ENCODE measurements around the gene MAB21L4. TPM values are rescaled to one million over a fixed set of nuclear protein-coding genes. Genes with fewer than 3 reads are reported as not detected.

The MAB21L4 gene
- total and polyA plus RNA-seq, 2 of the 8 experiments (the other 6 are each of a cell fraction or from before 2014, with no cell fraction given): 0.11 TPM; not detected in 1

GRCh38 chr2:240901986-240902614 lies 6.1 kb upstream of the MAB21L4 start:
- Histone ChIP-seq H3K4ac (replicated peaks; ENCODE audit: insufficient read length, low read depth, low read length) (no peak overlapping the region), H3K14ac (ENCODE audit: insufficient read length) (no peak overlapping the region), H2AK5ac (ENCODE audit: low read depth, low read length) (no peak overlapping the region), H3K23me2 (ENCODE audit: low read depth, low read length) (no peaks in the 10 kb centered on the region), H3K27ac (ENCODE audit: low read depth, low read length) (no peak overlapping the region; the same call in 1 of the 2 replicates), H3K9me3 (ENCODE audit: insufficient read depth in 2 of 2, low read depth in 1 of 2, low read length in 1 of 2) (peaks cover 0 to 3% of the 10 kb centered on the region in 2 experiments; a peak in 1 of 4 replicates), H3K4me2 (ENCODE audit: insufficient read depth in 1 of 2, low read depth in 2 of 2, low read length in 2 of 2) (no peak overlapping the region), H2BK5ac (ENCODE audit: low read depth, low read length) (no peak overlapping the region), H4K91ac (replicated peaks; ENCODE audit: insufficient read length, low read length) (no peak overlapping the region), H4K20me1 (replicated peaks in 1 of 2; ENCODE audit: control insufficient read depth in 1 of 2, insufficient read depth in 2 of 2, low read length in 2 of 2) (peaks cover 0 to 2% of the 10 kb centered on the region in 2 experiments), H3K36me3 (ENCODE audit: control insufficient read depth in 2 of 4, insufficient read depth in 4 of 4, low read length in 3 of 4) (no peaks in the 10 kb centered on the region), H3K23ac (ENCODE audit: insufficient read length) (no peak overlapping the region), H3K4me1 (replicated peaks in 1 of 4; ENCODE audit: control insufficient read depth in 3 of 4, insufficient read depth in 4 of 4, low read length in 3 of 4) (no peaks in the 10 kb centered on the region), H2AFZ (ENCODE audit: low read length) (no peak overlapping the region), H3K18ac (ENCODE audit: extremely low read depth, low read length) (no peak overlapping the region), H4K8ac (ENCODE audit: extremely low read depth, insufficient read depth, low read length) (0 out of 2 replicates have a peak overlapping the region, but pooled peaks have one; percentile 51), H2BK15ac (ENCODE audit: low read length) (no peak overlapping the region), H3K79me1 (ENCODE audit: low read depth, low read length) (no peaks in the 10 kb centered on the region), H3K56ac (replicated peaks; ENCODE audit: insufficient read length, low read depth, low read length) (no peak overlapping the region), H2BK12ac (ENCODE audit: low read depth, low read length) (no peak overlapping the region), H3K9ac (replicated peaks in 1 of 4; ENCODE audit: extremely low read depth in 1 of 4, low read depth in 3 of 4, low read length in 3 of 4) (no peak overlapping the region), H3K79me2 (ENCODE audit: control insufficient read depth in 1 of 2, insufficient read depth in 2 of 2, low read length in 2 of 2) (no peaks in the 10 kb centered on the region), H2BK120ac (replicated peaks; ENCODE audit: low read depth, low read length) (no peak overlapping the region), H3K4me3 (ENCODE audit: extremely low read depth in 1 of 4, insufficient read depth in 2 of 4, low read depth in 3 of 4, low read length in 4 of 4) (no peak overlapping the region), H2BK20ac (ENCODE audit: low read length) (no peak overlapping the region), H4K5ac (ENCODE audit: insufficient read length, low read depth, low read length) (no peak overlapping the region), H3K27me3 (replicated peaks in 1 of 4; ENCODE audit: control insufficient read depth in 3 of 4, extremely low read depth in 1 of 4, insufficient read depth in 3 of 4, low read length in 3 of 4) (no peaks in the 10 kb centered on the region)
- no peak for DNase-seq (ENCODE audit: low read depth in 1 of 2, low spot score in 2 of 2)
- TF ChIP-seq SIN3A (conservative IDR thresholded peaks at IDR 0.05 in 1 of 2, IDR thresholded peaks at IDR 0.05 in 1 of 2; ENCODE audit: low read depth in 1 of 2, low read length in 2 of 2) (no peak), EGR1 (IDR thresholded peaks at IDR 0.05; ENCODE audit: borderline replicate concordance, low read depth, low read length) (no peak), MAFK (IDR thresholded peaks at IDR 0.05; ENCODE audit: low read depth, low read length) (no peak), SP2 (IDR thresholded peaks at IDR 0.05; ENCODE audit: low read length) (no peak), BCL11A (IDR thresholded peaks at IDR 0.05; ENCODE audit: low read depth in 2 of 2, low read length in 2 of 2) (no peak)
- ChIA-PET POLR2A (ENCODE audit: partially characterized antibody) (no interaction called here), CTCF (ENCODE audit: partially characterized antibody) (interaction anchor here (1.5 to 3.3 kb wide), 2 partner anchors 13 to 51 kb away, joined by 5 to 15 read pairs; no protein-coding TSS in a partner anchor)
- no peak for FAIRE-seq
- 86% methylated on average over 14 of the region's 14 CpGs; no CpG with 5 or more reads in 1 of the 2 experiments for WGBS, 2 experiments (ENCODE audit: extremely low coverage in 1 of 2, insufficient coverage in 1 of 2, insufficient read length in 1 of 2, insufficient replicate concordance in 2 of 2, low coverage in 1 of 2, low lambda C conversion rate in 2 of 2, missing lambda C conversion rate in 1 of 2)

All from H1 (cell line).